Coronary artery (tissue), 2 donors: ENCODE data around the gene TBC1D32.
"Not testable (repeated sequence)": the region's sequence is repeated elsewhere in the genome, so short reads cannot be mapped to it uniquely, and the experiment has no call there.

ENCODE experiments used
- DNase-seq: peaks from one replicate; pipeline ENCODE4 v3.0.0-alpha.2; 2017; ENCODE audit warnings: low spot score
- H3K27ac ChIP-seq, 2 donors: fragments of 200-600 bp; sonication (generic); one replicate each; pipeline ENCODE4 v1.5.1; 2016 to 2019
- H3K4me3 ChIP-seq: fragments of 200-600 bp; sonication (generic); 2 replicates; pipeline ENCODE4 v1.5.1; 2016; ENCODE audit warnings: mild to moderate bottlenecking, moderate library complexity
- TF ChIP-seq, protein P1 (sequence below): fragments of 200-600 bp; sonication (generic); IDR thresholded peaks from one replicate; pipeline ENCODE4 v1.5.1; 2019; ENCODE audit warnings: antibody characterized with exemption

Gene TBC1D32

DNA sequence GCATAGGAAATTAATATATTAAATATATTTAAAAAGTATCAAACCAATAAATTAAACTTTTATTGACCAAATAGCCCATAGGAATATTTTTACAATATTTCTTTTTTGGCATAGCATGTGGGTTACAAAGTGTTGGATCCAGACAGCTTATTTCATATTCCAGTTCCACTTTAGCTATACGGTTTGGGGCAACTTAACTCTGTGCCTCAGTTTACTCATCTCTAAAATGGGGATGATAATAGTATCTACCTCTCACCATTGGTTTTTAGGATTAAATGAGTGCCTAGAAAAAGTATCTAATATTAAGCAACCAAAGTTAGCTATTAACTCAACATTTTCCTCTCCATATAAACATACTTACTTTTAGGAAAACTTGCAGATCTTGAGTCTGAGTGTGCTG lies 243.8 kb downstream of the TBC1D32 start:
- Histone ChIP-seq H3K4me3 (no peak overlapping the region), H3K27ac (no peak overlapping the region)
- no peak for DNase-seq
- TF ChIP-seq, protein P1, sequence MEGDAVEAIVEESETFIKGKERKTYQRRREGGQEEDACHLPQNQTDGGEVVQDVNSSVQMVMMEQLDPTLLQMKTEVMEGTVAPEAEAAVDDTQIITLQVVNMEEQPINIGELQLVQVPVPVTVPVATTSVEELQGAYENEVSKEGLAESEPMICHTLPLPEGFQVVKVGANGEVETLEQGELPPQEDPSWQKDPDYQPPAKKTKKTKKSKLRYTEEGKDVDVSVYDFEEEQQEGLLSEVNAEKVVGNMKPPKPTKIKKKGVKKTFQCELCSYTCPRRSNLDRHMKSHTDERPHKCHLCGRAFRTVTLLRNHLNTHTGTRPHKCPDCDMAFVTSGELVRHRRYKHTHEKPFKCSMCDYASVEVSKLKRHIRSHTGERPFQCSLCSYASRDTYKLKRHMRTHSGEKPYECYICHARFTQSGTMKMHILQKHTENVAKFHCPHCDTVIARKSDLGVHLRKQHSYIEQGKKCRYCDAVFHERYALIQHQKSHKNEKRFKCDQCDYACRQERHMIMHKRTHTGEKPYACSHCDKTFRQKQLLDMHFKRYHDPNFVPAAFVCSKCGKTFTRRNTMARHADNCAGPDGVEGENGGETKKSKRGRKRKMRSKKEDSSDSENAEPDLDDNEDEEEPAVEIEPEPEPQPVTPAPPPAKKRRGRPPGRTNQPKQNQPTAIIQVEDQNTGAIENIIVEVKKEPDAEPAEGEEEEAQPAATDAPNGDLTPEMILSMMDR = no peak

DNA sequence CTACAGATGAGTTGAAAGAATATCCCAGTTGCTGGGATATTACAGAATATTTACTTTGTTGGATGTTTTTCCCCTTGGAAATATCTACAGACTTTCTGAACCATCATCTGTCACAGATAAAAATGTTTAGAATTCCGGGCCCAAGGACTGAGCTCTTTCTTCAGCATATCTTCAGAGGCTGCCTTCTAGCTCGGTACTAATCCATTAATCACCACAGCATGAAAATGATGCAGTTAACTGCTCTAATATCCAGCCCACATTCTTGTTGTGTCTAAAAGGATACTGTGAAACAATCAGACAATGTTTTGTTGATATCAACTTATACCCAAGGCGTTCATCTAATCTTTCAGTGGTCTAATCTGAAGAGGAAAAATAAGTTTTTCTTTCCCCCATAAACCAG lies 247.4 kb downstream of the TBC1D32 start:
- TF ChIP-seq, protein P1 = no peak
- H3K27ac ChIP-seq = no peak overlapping the region
- no peak for DNase-seq
- no peak overlapping the region for H3K4me3 ChIP-seq

DNA sequence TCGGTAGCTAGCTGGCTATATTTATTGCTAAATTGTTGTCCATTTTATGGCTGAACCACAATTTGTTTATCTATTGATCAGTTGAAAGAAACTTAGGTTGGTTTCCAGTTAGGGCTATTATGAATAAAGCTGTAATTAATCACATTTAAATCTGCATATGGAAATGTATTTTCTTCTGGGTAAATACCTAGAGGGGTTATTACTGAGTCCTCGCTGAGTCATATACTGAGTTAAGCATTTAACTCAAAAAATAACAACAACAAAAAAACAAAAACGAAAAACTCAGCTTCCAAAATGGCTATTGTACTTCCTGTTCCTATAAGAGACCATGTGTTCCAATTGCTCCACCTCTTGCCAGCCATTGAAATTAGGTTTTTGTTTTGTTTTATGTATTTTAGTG lies 258.2 kb downstream of the TBC1D32 start:
- H3K4me3 ChIP-seq = no peak overlapping the region
- TF ChIP-seq, protein P1 = no peak
- no peak for DNase-seq
- H3K27ac ChIP-seq = no peak overlapping the region

DNA sequence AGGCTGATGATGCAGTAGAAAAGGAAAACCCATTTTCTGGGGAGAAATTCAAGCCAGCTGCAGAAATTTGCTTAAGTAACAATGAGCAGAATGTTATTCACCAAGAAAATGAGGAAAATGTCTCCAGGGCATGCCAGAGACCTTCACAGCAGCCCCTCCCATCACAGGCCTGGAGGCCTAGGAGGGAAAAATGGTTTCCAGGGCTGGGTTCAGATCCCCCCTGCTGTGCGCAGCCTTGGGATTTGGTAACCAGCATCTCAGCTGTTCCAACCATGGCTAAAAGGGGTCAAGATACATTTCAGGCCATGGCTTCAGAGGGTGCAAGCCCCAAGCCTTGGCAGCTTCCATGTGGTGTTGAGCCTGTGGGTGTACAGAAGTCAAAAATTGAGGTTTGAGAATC lies 265.5 kb downstream of the TBC1D32 start:
- not testable (repeated sequence) for H3K4me3 ChIP-seq, DNase-seq, H3K27ac ChIP-seq

DNA sequence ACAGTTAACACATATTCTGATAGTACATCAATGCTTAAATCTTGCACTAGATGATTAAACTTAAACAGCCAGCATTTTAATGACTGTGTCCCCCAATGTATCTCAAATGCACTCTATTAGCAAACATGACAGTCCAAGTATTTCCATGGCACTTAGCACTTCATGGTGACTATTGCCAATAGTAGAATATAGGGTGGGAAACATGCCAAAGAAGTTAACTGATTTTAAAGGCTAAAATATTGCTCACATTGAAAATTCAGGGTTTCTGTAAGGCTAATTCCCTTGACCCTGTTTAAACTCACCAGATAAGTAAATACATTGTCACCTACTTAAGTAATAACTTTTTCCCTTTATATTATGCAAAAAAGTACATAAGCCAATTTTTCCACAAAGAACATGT lies 266.9 kb downstream of the TBC1D32 start:
- no peak for DNase-seq
- TF ChIP-seq, protein P1 = no peak
- Histone ChIP-seq H3K4me3 (no peak overlapping the region), H3K27ac (no peak overlapping the region)

DNA sequence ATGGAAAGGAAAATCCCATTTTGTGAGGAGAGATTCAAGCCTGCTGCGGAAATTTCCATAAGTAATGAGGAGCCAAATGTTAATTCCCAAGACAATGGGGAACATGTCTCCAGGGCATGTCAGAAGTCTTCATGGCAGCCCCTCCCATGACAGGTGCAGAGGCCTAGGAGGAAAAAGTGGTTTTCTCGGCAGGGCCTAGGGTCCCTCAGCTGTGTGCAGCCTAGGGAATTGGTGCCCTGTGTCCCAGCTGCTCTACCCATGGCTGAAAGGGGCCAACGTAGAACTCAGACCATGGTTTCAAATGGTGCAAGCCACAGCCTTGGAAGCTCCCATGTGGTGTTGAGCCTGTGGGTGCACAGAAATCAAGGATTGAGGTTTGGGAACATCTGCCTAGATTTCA lies 269.9 kb downstream of the TBC1D32 start:
- no peak overlapping the region for H3K27ac ChIP-seq
- DNase-seq = no peak
- no peak overlapping the region for H3K4me3 ChIP-seq
- TF ChIP-seq, protein P1 = no peak

DNA sequence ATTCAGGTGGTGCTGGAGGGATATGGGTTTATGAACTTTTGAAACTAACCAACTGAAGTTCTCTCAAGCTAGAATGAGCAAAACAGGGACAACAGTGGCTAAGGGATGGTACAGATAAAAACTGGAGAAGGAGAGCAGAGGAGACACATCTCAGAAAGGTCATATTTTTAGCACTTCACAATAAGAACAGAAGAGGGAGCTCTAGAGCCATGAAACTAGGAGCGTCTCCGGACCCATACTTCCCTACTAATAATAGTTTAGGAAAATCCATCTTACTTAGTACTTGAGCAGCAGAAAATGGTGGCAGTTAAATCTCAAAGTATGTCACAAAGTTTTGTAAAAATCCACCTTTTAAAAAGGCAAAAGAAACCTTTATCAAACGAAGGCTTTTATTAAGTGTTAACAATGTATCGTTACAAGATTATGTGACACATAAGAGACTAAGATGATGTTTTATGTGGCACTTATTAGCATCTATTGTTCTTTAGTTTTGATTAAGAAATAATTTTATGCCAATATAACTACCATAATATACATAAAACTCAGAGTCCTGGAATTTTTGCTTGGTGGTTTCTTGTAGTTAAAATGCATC lies 278.6 kb downstream of the TBC1D32 start:
- no peak for DNase-seq
- Histone ChIP-seq H3K27ac (no peak overlapping the region), H3K4me3 (no peak overlapping the region)
- TF ChIP-seq, protein P1 = no peak

DNA sequence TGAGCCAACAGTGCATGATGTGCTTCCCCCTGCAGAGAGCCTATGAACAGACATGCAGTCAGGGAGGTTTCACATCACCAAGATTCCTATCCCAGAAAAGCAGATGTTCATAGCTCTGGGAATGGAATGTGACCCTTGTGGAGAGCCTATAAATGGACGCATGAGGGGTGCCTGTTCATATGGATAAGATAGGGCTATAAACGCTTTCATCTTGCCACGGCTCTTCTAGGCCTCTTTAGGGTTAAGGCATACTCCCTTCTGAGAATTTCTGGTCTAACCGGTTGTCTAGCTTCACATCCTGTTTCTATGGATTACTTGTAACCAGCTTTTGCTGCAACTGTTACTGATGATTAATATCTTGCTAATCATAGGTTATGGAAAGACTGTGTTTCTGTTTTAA lies 285.7 kb downstream of the TBC1D32 start:
- DNase-seq, H3K27ac ChIP-seq, H3K4me3 ChIP-seq: not testable (repeated sequence)

DNA sequence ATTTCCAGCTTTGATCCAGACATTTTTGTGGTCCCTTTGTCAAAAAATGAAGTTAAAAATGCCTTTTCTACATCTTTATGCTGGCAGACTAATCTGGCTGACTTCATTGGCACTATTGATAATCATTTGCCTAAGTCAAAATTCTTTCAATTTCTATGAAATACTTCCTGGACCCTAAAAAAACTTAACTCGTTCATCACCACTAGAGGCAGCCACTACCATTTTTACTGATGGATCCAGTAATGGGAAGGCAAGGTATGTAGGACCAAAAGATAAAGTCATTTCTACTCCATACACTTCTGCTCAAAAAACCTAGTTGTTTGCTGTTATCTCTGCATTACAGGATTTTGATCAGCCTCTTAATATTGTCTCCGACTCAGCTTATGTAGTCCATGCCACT lies 289.4 kb downstream of the TBC1D32 start:
- H3K4me3 ChIP-seq, DNase-seq, H3K27ac ChIP-seq: not testable (repeated sequence)

DNA sequence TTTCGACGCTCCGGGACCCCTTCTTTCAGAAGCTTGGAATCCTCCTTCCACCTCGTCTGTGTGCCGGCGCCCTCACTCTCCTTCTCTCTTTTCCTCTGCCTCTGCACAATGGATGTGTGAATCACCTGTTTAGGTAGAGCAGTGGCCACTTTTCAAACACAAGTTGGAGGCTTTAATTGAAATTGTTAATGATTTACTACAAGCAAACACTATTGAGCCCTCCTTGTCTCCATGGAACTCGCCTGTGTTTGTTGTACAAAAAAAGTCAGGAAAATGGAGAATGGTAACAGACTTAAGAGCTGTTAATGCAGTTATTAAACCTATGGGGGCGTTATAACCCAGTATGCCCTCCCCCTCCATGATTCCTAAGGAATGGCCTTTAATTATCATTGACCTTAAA lies 290.6 kb downstream of the TBC1D32 start:
- not testable (repeated sequence) for DNase-seq, H3K4me3 ChIP-seq, H3K27ac ChIP-seq

DNA sequence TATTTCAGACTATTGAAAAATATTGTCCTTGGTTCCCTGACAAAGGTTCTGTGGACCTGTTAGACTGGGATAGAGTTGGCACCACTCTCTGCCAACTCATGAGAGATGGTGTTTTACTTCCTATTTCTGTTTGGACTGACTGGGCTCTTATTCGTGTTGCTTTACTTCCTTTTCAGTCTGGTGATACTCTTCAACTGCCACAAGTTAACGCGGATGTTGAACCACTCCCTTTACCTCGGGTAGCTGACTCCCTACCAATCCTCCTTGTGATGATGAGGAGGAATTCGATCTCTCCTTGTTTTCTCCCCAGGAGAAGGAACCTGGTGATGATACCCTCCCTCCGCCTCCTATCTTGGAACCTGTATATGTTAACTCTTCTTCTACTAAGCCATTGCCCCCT lies 291.1 kb downstream of the TBC1D32 start:
- not testable (repeated sequence) for DNase-seq, H3K4me3 ChIP-seq, H3K27ac ChIP-seq
